IMR-90 (cell line): ENCODE measurements around the gene MT1G. TPM values are rescaled to one million over a fixed set of nuclear protein-coding genes. Genes with fewer than 3 reads are reported as not detected.

Experiments used
- ATAC-seq: fragments of 200-7000 bp; cut with Tn5 transposase; 2 replicates; pipeline ENCODE4 v1.9.1; 2020; ENCODE audit warnings: low read depth, mild to moderate bottlenecking, moderate library complexity
- BruUV-seq: library from RNA; stranded (reverse); fragments of 400-500 nt; replicated peaks from 2 replicates; lab custom pipeline; 2021; lab: Mats Ljungman, UMichigan
- CTCF ChIA-PET: fragments of 300-600 bp; formaldehyde crosslinking; extraction: SDS; loops from one replicate; lab custom pipeline; 2021; ENCODE audit warnings: antibody characterized with exemption; lab: Yijun Ruan, JAX
- POLR2A ChIA-PET: fragments of 300-600 bp; sonication (Branson Sonifier 250); formaldehyde crosslinking; loops from one replicate; lab custom pipeline; 2022; ENCODE audit warnings: antibody characterized with exemption; ENCODE audit not compliant: unreplicated experiment; lab: Charles Lee
- DNase-seq: peaks from one replicate; pipeline ENCODE4 v3.0.0; 2013
- H2AFZ ChIP-seq: replicated peaks from 2 replicates; pipeline ENCODE3; 2013; ENCODE audit warnings: low read length, mild to moderate bottlenecking; ENCODE audit not compliant: poor library complexity
- H2AK5ac ChIP-seq: 2 replicates; pipeline ENCODE4 v1.6.1; 2013; ENCODE audit warnings: low read depth, low read length, inconsistent platforms
- H2AK9ac ChIP-seq: replicated peaks from 2 replicates; pipeline ENCODE3; 2013; ENCODE audit warnings: mild to moderate bottlenecking, low read depth, low read length, moderate library complexity; ENCODE audit not compliant: poor library complexity
- H2BK120ac ChIP-seq: 2 replicates; pipeline ENCODE4 v1.6.1; 2013; ENCODE audit warnings: low read depth, low read length, inconsistent platforms
- H2BK15ac ChIP-seq: 3 replicates; pipeline ENCODE4 v1.6.1; 2013; ENCODE audit warnings: low read depth, low read length, inconsistent platforms
- H2BK20ac ChIP-seq: 2 replicates; pipeline ENCODE4 v1.6.1; 2013; ENCODE audit warnings: low read depth, mild to moderate bottlenecking, inconsistent platforms, low read length, moderate library complexity
- H2BK5ac ChIP-seq: 2 replicates; pipeline ENCODE4 v1.6.1; 2013; ENCODE audit warnings: mild to moderate bottlenecking, low read depth, low read length, inconsistent platforms; ENCODE audit not compliant: poor library complexity, severe bottlenecking
- H3K14ac ChIP-seq: replicated peaks from 2 replicates; pipeline ENCODE4 v1.6.1; 2013; ENCODE audit warnings: low read depth, low read length, inconsistent platforms
- H3K18ac ChIP-seq: 2 replicates; pipeline ENCODE4 v1.6.1; 2013; ENCODE audit warnings: low read depth, low read length, control low read depth
- H3K23ac ChIP-seq: 2 replicates; pipeline ENCODE4 v1.6.1; 2013; ENCODE audit warnings: low read depth, low read length, inconsistent platforms
- H3K27ac ChIP-seq: 2 replicates; pipeline ENCODE4 v1.5.1; 2013; ENCODE audit warnings: mild to moderate bottlenecking, control low read depth, low read length; ENCODE audit not compliant: insufficient read depth
- H3K27me3 ChIP-seq: 2 replicates; pipeline ENCODE4 v1.6.1; 2013; ENCODE audit warnings: low read length; ENCODE audit not compliant: control insufficient read depth, insufficient read depth
- H3K36me3 ChIP-seq: 2 replicates; pipeline ENCODE4 v1.6.1; 2013; ENCODE audit warnings: low read length, mixed read lengths; ENCODE audit not compliant: control insufficient read depth, insufficient read depth
- H3K4ac ChIP-seq: 2 replicates; pipeline ENCODE4 v1.6.1; 2013; ENCODE audit warnings: low read depth, low read length, inconsistent platforms
- H3K4me1 ChIP-seq: 2 replicates; pipeline ENCODE4 v1.6.1; 2013; ENCODE audit warnings: low read length, mixed read lengths; ENCODE audit not compliant: control insufficient read depth, insufficient read depth
- H3K4me2 ChIP-seq: 2 replicates; pipeline ENCODE4 v1.6.1; 2013; ENCODE audit warnings: low read depth, mild to moderate bottlenecking, control low read depth, low read length, moderate library complexity
- H3K4me3 ChIP-seq: 2 replicates; pipeline ENCODE4 v1.5.1; 2013; ENCODE audit warnings: low read depth, mild to moderate bottlenecking, control low read depth, low read length, moderate library complexity; ENCODE audit not compliant: insufficient read depth
- H3K56ac ChIP-seq: 2 replicates; pipeline ENCODE4 v1.6.1; 2013; ENCODE audit warnings: low read length, inconsistent platforms; ENCODE audit not compliant: insufficient read depth; ENCODE audit errors: extremely low read depth
- H3K79me1 ChIP-seq, 2 experiments: 2 replicates each; pipeline ENCODE4 v1.6.1; 2013; ENCODE audit warnings: low read length in 2 of 2, inconsistent platforms in 1 of 2, low read depth in 1 of 2
- H3K9ac ChIP-seq: 2 replicates; pipeline ENCODE4 v1.6.1; 2013; ENCODE audit warnings: low read depth, low read length, control low read depth
- H3K9me1 ChIP-seq: 2 replicates; pipeline ENCODE4 v1.6.1; 2013; ENCODE audit warnings: low read length, inconsistent platforms; ENCODE audit not compliant: insufficient read depth
- H3K9me3 ChIP-seq: 2 replicates; pipeline ENCODE4 v1.6.1; 2013; ENCODE audit warnings: low read length; ENCODE audit not compliant: control insufficient read depth, insufficient read depth
- H4K20me1 ChIP-seq: 2 replicates; pipeline ENCODE4 v1.6.1; 2013; ENCODE audit warnings: low read length, inconsistent platforms; ENCODE audit not compliant: insufficient read depth
- H4K5ac ChIP-seq: 2 replicates; pipeline ENCODE4 v1.6.1; 2013; ENCODE audit warnings: mild to moderate bottlenecking, low read depth, low read length, control low read depth
- H4K8ac ChIP-seq, 2 experiments: 2 replicates each; pipeline ENCODE4 v1.6.1; 2013; ENCODE audit warnings: low read depth in 2 of 2, low read length in 2 of 2, control low read depth in 1 of 2, inconsistent platforms in 1 of 2
- H4K91ac ChIP-seq: 2 replicates; pipeline ENCODE4 v1.6.1; 2013; ENCODE audit warnings: low read depth, low read length, inconsistent platforms; ENCODE audit not compliant: insufficient read depth
- BHLHE40 ChIP-seq: fragments of 150-350 bp; IDR thresholded peaks from 2 replicates; pipeline ENCODE4 v1.6.1; 2016; ENCODE audit warnings: mild to moderate bottlenecking, low read depth, low read length
- MAFK ChIP-seq: IDR thresholded peaks from 2 replicates; pipeline ENCODE4 v1.6.1; 2012; ENCODE audit warnings: low read depth, low read length, improper control_type of control experiment
- MAZ ChIP-seq: IDR thresholded peaks from 2 replicates; pipeline ENCODE4 v1.6.1; 2012; ENCODE audit warnings: low read depth, mild to moderate bottlenecking, low read length, improper control_type of control experiment, moderate library complexity, borderline replicate concordance
- MXI1 ChIP-seq: IDR thresholded peaks from 2 replicates; pipeline ENCODE4 v1.6.1; 2012; ENCODE audit warnings: low read depth, mild to moderate bottlenecking, low read length, moderate library complexity, borderline replicate concordance
- POLR2A ChIP-seq: IDR thresholded peaks from 2 replicates; pipeline ENCODE4 v1.6.1; 2012; ENCODE audit warnings: mild to moderate bottlenecking, low read depth, low read length
- SMC3 ChIP-seq: fragments of 150-350 bp; IDR thresholded peaks from 2 replicates; pipeline ENCODE4 v1.6.1; 2016; ENCODE audit warnings: low read depth, mild to moderate bottlenecking, antibody characterized with exemption, low read length, moderate library complexity
- WGBS, 2 experiments: methylation state at CpG; one replicate each; pipeline versions ENCODE4 v1.1.5 to v1.1.7; 2013; ENCODE audit warnings: missing lambda C conversion rate in 2 of 2; ENCODE audit not compliant: insufficient read length in 1 of 2; ENCODE audit errors: extremely low coverage in 2 of 2; 5-methylcytosine and 5-hydroxymethylcytosine counted together
- dilution Hi-C: fragments of 300-500 bp; cut with HindIII; formaldehyde crosslinking; loops from one replicate; pipeline ENCODE4 v1.14.3; 2018; ENCODE audit warnings: low sequenced_read_pairs; ENCODE audit not compliant: unreplicated experiment
- in situ Hi-C: fragments of 300-500 bp; cut with MboI; formaldehyde crosslinking; loops from 3 replicates; pipeline ENCODE4 v1.14.3; 2019; ENCODE audit warnings: low sequenced_read_pairs, inconsistent platforms, mixed read lengths
- intact Hi-C: fragments of 100-400 bp; cut with micrococcal nuclease; formaldehyde crosslinking; loops from 2 replicates; pipeline ENCODE4 v1.10.0; 2022
- polyA plus RNA-seq, 3 experiments: library from polyadenylated mRNA; depleted of rRNA; stranded (reverse); fragments of >200 nt; gene quantifications; 2 replicates each; pipeline ENCODE4 v1.2.3, GENCODE V29; 2012; ENCODE audit warnings: low replicate concordance in 1 of 3
- total RNA-seq: library from RNA; depleted of rRNA; stranded (reverse); fragments of >200 nt; gene quantifications from 2 replicates; pipeline ENCODE4 v1.2.3, GENCODE V29; 2012

The MT1G gene
- total and polyA plus RNA-seq, 2 of the 4 experiments (the other 2 are of a cell fraction) = 0.48 TPM; not detected in 1

GRCh38 chr16:56689171-56689570 lies 21.3 kb upstream of the MT1G start (continued):
- no peak for TF ChIP-seq BHLHE40
- TF ChIP-seq SMC3 = no peak
- no peak for TF ChIP-seq MXI1

DNA sequence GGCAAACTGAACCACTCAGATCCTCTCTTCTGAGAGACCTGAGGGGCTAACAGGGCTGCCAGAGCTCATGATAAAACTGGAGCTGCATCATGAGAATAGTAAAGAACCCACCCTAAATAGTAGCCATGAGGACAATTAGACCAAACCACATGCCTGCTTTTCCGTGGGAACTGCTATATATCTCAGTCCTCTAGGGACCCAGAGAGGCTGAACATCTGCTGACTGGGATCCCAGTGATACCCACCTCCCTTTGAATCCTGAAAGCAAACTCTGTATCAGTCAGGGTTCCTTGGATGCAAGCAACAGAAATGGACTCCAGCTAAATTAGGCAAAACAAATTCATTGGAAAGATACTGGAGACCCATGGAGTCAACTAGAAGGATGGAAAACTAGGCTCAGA lies 20.9 kb upstream of the MT1G start:
- H2BK20ac ChIP-seq = no peak overlapping the region
- peaks cover 3% of the 10 kb centered on the region; the same call in 1 of the 2 replicates for H3K9me3 ChIP-seq
- H3K27ac ChIP-seq = no peak overlapping the region
- H4K91ac ChIP-seq = no peak overlapping the region
- H3K9ac ChIP-seq = no peak overlapping the region
- H2AK9ac ChIP-seq = no peak overlapping the region
- in situ Hi-C loops (no loop called here), intact Hi-C loops (loop anchor here (2.0 kb wide), 1 partner anchor 26 kb away; no protein-coding TSS in a partner anchor), dilution Hi-C loops (no loop called here)
- H2BK15ac ChIP-seq = no peak overlapping the region
- no peaks in the 10 kb centered on the region for H3K27me3 ChIP-seq
- no peak overlapping the region for H3K4me3 ChIP-seq
- H3K18ac ChIP-seq = no peak overlapping the region
- H2AK5ac ChIP-seq = no peak overlapping the region
- no peak overlapping the region for H3K56ac ChIP-seq
- no peaks in the 10 kb centered on the region for H4K20me1 ChIP-seq
- peaks cover 3% of the 10 kb centered on the region; the same call in 1 of the 2 replicates for H3K9me1 ChIP-seq
- H3K4me2 ChIP-seq = no peak overlapping the region
- H4K8ac ChIP-seq = no peak overlapping the region
- no peak; the same call in 1 of the 2 replicates for ATAC-seq
- H2BK120ac ChIP-seq = no peak overlapping the region
- TF ChIP-seq MAFK (no peak), SMC3 (no peak), POLR2A (no peak), BHLHE40 (no peak), MAZ (no peak)
- H2AFZ ChIP-seq = no peak overlapping the region
- H3K79me1 ChIP-seq = no peaks in the 10 kb centered on the region
- no TSS peak for BruUV-seq
- no peak for DNase-seq
- POLR2A ChIA-PET = no interaction called here
- no peak overlapping the region for H3K14ac ChIP-seq
- H2BK5ac ChIP-seq = no peak overlapping the region
- H3K4ac ChIP-seq = no peak overlapping the region
- H3K4me1 ChIP-seq = no peaks in the 10 kb centered on the region
- no CpG with 5 or more reads among the region's 1 CpG for WGBS, 2 experiments
- CTCF ChIA-PET = interaction anchor here (0.7 kb wide), 1 partner anchor 112 kb away, joined by 3 read pairs; no protein-coding TSS in a partner anchor
- H3K36me3 ChIP-seq = no peaks in the 10 kb centered on the region; the same call in 1 of the 2 replicates
- no peak overlapping the region for H3K23ac ChIP-seq
- H4K5ac ChIP-seq = no peak overlapping the region
